NCI-H1048 (cell line): ENCODE data around the gene C14orf132.
"Not testable (repeated sequence)": the region's sequence is repeated elsewhere in the genome, so short reads cannot be mapped to it uniquely, and the experiment has no call there.

ENCODE experiments used
- DNase-seq: peaks from one replicate; lab custom pipeline; 2025; lab: John Stamatoyannopoulos, UW

C14orf132 gene

DNA sequence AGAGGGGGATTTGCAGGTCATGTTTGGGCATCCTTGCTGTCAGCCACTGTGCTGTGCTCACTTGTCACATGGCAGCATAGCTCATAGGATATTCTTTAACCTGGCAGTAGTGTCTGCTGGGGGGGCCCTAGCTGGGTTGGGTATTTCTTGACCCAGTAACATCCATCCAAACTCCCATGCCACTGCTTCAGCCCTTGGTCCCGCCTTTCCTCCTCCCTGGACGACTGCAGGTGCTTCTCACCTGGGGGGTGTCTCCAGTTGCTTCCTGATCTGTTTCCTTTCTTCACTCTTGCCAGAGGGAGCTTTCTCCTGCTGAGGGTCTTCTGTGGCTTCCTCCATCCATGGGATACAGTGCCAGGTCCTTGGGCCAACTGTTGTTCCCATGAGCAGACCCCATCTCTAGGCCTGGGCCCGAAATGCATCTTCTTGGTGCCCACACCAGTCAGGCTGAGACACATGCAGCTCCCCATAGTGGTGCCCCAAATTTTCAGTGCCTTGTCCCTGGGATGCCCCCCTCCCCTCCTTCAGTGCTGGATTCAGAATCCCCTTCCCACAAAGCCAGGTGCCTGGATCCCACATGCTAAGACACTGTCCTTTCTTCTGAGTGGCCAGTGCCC lies 20.5 kb downstream of the C14orf132 start:
- DNase-seq, result no peak

DNA sequence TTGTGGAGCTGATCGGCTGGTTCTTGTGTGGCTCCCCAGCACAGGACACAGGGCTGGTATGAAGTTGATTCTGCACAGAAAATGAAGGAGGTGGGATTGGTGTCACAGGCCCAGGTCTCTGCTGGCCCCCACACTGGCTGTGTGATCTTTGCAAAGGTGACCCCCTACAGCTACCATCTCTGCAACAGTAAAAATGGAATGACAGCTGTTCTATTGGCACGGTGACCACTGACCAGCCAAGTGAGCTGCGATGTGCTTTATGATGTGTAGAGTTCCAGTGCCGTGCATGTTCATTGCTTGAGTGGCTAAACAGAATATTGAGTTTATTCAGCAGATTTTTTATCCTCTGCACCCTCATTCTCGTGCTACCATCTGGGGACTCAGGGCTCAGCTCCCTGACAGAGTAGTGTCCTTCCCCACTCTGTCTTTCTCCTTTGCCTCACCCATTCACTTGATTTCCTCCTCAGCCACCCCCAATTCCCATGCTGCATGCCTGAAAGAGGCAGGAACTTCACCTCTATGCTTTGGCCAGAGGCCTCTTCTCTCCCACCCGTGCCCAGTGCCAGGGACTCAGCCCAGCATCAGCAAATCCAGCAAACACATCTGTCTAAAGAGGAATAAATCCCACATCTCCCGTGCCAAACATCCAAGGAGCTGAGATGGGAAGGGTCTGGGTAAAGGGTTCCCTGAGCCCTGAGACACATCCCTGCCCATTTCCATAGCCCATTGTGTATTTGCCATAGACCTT lies 21.2 kb downstream of the C14orf132 start:
- DNase-seq, result no peak

GRCh38 chr14:96062010-96062409 lies 22.8 kb downstream of the C14orf132 start:
- DNase-seq, result no peak

GRCh38 chr14:96062506-96062905 lies 23.3 kb downstream of the C14orf132 start:
- no peak for DNase-seq

DNA sequence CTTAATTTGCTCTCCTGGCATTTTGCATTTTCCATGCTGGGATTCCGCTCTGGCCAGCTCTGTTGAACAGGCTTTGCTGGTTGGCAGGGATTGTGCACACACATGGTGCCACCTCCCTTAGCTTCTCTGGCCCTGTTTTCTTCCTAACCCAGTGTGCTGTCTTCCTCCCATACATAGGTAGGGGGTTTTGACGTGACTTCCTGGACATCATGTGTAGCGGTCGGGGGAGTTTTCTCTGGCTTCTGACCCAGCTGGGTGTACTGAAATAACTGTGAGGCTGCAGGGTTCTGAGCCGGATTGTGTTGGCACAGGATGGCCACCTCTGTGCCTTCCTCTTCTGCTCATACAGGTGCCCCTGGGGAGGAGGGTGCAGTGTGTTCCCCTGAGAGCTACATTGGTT lies 25.7 kb downstream of the C14orf132 start:
- DNase-seq, result no peak

DNA sequence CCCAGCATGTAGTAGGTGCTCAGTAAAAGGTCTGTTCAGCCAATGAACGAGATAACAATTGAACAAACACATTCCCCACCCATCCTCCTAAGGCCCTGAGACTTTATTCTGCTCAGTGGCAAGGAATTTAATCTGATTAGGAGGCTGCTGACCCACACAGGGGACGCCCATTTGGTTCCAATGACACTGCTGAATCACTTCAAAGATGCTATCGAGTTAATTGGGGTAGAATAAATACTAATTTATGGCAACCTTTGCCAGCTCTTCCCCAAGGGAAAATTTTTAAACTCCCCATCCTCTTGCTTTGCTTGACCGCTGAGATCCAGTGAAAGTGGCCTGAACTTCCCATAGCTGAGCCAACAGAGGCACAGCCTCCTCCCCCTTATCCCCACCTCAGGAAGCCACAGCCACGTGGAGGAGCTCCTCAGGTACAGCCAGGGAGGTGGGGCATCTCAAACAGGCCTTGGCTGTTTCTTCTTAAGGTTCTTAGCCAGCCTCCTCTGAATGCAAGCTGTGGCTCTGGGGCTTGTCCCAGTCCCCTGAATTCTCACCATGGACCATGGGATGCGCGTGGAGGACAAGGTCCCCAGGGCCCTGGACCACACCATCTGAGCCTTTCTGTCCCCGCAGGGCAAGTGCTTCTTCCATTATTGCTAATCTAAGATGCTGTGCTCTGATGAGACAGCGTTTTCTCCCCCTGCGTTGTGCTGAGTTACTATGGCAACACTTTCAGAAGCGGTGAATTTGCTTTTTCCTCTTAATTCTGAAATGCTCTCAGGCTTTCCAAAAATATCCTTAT lies 26.7 kb downstream of the C14orf132 start:
- DNase-seq, result no peak

GRCh38 chr14:96066976-96067375 lies 27.8 kb downstream of the C14orf132 start:
- no peak for DNase-seq

DNA sequence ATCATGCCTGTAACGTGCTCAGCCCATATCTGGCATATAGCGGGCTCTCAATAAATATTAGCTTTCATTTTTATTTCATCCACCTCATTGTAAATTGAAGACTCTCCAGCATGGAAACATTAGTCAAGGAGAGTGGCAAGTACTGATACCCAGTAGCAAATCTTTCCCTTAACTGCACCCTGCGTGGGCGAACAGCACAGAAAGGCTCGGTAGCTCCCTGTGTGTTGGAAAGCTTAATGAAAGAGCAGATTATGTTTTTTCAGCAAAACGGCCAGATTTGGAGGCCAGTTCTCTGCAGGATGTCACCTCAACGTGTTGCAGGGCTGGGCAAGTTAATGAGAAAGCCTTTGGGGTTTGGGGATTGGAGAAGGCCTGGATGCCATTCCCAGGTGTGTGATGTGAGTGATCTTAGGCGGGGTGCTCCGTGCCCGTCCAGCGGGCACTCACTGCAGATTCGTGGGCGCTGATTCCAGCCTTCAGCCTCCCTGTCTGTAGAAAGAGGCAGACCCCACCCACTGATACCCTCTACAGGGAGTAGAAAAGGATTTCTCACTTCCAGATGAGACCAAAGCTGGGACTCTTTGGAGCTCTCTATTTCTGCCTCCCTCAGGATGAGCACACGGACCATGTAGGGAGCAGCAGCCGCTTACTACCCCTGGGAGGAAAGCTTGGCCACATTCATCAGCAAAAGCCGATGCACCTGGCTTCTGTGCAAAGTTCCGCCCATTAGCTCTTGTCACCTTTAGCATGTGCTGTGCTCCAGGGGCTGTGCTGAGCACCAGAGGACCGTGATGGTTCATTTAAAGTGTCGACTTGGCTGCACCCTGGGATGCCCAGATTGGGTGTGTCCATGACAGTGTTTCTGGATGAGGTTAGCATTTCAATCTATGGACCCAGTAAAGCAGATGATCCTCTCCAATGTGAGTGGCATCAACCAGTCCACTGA lies 29.1 kb downstream of the C14orf132 start:
- no peak for DNase-seq

- DNase-seq, result no peak
These were observed 30.3 kb downstream of the C14orf132 start for GRCh38 chr14:96069421-96069820.

GRCh38 chr14:96071561-96071960 lies 32.4 kb downstream of the C14orf132 start:
- no peak for DNase-seq

DNA sequence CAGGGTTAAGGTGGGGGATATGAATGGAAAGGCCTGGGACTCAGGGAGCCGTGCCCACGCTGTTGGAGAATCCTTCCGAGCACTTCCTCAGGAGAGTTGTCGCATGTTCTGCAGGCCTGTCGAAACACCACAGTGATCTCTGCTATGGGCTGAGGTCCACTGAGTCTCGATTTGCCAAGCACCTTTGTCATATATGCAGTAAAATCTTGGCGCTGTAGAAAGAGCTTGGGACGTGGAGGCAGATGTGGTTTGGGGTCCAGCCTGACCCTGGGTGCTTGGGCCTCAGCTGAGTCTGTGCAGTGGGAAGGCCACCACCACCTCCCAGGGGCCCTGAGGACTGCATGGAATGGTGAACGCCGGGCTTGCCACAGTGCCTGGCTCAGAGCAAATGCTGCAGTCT lies 32.9 kb downstream of the C14orf132 start:
- no peak for DNase-seq

GRCh38 chr14:96072746-96073145 lies 33.6 kb downstream of the C14orf132 start:
- DNase-seq, result no peak

GRCh38 chr14:96073260-96074039 lies 34.3 kb downstream of the C14orf132 start:
- DNase-seq, result not testable (repeated sequence)

DNA sequence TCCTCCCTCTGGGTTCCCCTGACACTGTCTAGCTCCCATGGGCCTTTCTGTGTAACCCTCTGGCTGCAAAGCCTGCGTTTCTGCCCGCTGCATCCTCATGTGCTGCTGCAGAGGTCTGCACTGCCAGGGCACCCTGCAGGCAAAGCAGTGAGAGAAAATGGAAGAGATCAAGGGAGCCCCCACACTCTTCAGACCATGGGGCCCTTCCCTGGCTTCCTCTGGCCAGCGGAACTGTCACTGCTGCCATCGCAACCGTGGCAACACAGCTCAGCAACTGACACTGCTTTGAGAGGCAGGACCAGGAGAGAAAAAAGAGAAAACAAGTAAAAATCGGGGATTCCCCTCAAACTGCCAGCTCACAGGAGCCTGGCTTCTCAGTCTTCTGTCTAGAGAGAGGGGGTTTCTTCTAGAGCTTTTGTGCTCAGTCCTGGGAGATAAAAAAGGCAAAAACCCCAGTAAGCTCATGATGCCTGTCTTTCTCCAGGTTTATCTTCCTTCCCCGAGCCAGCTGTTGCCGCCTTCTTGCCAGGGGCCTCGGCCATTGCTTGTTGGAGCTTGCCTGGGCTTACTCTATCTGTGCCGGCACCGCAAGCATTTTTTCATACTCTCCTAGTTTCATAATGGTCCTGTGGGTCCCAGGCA lies 38.9 kb downstream of the C14orf132 start:
- DNase-seq, result no peak

DNA sequence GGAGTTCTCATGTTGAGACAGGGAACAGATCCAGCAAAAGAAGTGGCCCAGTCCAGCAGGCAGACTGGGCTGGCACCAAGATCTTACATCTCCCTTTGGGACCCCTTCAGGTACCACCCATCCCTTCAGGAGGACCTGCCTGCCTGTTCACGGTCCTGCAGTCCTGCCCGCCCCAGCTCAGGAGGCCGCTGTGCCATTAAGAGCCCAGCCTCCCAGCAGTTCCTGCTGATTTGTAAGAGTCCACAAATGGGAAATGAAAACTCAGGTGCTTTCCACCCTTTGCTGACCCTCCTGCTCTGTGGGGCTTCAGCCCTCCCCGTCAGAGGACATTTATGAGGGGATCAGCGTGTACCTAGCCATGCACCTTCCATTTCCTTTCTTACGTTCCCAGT lies 39.5 kb downstream of the C14orf132 start:
- no peak for DNase-seq

DNA sequence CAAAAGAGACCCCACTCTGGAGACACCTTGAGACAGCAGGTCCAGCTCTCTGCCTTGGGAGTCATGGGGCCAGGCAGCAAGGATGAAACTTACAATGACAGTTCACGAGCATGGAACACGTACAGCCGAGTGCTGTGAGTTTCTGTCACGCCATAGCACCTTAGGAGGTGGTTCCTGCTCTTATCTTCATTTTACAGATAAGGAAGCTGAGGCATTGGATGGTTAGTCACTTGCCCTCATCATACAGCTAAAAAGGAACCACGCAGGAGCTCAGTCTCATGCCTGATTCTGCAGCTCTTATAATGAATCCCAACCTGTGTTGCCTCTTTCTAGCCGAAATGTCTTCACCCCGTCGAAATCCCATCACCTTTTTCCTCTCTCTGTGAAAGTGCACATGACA lies 39.9 kb downstream of the C14orf132 start:
- DNase-seq, result no peak

DNA sequence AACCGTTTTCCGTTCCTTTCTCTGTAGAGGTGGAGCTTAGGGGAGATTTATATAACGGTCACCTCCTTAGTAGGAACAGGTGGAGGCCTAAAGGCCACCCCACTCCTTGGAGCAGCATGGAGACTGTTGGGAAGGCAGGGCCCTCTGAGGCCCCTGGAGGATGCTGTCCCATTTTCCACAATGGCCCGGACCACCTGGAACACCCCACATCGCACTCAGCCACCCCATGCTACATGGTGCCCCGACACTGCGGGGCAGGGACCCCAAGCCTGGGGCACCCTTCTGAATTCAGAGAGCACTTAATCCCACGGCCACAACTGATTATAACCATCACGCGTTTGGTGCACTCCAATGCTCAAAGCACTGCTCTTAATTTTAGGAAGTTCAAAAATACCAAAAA lies 41.4 kb downstream of the C14orf132 start:
- DNase-seq, result no peak

DNA sequence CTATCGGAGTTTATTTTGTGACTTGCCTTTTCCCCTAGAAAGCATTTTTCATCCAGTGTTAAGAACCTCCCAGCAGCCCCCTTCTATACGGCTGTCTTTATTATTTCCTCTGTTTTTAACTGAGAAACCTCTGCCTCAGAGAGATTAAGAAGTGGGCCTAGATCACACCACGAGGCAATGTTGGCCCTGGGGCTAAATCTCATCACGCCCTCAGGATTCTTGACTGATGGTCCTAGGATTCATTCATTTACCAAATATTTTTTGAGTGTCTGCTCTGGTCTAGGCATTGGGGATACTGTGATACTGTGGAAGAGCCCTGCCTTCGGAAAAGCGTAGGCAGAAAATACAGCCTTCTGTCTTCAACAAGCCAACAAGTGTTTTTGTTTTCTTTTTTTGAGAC lies 42.1 kb downstream of the C14orf132 start:
- DNase-seq, result no peak

GRCh38 chr14:96081767-96082400 lies 42.7 kb downstream of the C14orf132 start:
- no peak for DNase-seq
